ENCODE results near the gene UNK.

DNA sequence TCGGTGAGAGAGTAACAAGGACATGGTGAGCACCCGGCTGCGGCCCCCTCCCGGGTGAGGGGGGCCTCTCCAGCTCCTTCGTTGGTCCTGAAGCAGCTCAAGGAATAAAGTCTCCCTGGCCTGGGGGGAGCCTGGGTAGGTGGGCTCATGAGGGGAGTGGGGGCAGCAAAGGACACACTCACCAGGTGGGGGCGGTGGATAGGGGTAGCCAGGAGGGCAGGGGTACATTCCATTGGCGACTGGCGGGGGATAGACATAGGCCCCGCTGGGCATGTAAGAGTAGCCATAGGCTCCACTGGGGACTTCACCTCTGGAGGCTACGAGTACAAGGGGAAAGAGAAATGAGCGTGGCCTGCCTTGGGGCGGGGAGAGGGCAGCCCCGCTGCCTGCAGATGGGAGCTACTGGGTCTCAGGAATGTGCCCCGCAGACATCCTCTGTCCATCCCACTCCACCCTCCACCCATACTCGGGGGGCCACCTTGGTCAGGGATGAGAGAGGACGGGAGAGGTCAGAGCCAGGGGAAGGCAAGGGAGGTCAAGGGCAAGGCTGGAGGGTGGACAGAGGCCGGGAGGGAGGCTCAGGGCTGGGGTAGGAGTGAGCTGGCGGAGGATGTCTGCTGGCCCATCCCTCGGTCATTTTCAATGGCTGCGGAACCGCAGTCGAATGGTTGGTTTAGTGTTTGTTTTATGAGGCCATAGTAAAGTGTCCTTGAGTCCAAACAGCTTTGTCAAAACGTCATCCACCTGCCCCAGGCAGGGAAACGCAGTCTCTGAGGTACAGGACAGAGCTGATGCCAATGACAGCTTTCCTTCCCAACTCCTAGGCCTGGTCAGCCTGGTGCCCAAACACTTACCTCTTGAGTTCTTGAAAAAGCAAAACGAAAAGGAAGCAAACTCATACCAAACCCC is 63.3 kb downstream of the UNK start:
- TF ChIP-seq, protein P1, sequence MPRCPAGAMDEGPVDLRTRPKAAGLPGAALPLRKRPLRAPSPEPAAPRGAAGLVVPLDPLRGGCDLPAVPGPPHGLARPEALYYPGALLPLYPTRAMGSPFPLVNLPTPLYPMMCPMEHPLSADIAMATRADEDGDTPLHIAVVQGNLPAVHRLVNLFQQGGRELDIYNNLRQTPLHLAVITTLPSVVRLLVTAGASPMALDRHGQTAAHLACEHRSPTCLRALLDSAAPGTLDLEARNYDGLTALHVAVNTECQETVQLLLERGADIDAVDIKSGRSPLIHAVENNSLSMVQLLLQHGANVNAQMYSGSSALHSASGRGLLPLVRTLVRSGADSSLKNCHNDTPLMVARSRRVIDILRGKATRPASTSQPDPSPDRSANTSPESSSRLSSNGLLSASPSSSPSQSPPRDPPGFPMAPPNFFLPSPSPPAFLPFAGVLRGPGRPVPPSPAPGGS (IDR thresholded peaks at IDR 0.05): no peak
- TF ChIP-seq, protein P2, sequence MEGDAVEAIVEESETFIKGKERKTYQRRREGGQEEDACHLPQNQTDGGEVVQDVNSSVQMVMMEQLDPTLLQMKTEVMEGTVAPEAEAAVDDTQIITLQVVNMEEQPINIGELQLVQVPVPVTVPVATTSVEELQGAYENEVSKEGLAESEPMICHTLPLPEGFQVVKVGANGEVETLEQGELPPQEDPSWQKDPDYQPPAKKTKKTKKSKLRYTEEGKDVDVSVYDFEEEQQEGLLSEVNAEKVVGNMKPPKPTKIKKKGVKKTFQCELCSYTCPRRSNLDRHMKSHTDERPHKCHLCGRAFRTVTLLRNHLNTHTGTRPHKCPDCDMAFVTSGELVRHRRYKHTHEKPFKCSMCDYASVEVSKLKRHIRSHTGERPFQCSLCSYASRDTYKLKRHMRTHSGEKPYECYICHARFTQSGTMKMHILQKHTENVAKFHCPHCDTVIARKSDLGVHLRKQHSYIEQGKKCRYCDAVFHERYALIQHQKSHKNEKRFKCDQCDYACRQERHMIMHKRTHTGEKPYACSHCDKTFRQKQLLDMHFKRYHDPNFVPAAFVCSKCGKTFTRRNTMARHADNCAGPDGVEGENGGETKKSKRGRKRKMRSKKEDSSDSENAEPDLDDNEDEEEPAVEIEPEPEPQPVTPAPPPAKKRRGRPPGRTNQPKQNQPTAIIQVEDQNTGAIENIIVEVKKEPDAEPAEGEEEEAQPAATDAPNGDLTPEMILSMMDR (IDR thresholded peaks at IDR 0.05): no peak
